KBM-7 (cell line): ENCODE results near the gene SH3BGRL3.
A peak's percentile ranks its signal among the peaks of the same experiment; 100 is the strongest.
"Not testable (repeated sequence)": the region's sequence is repeated elsewhere in the genome, so short reads cannot be mapped to it uniquely, and the experiment has no call there.

Experiments
- DNase-seq: peaks from one replicate; pipeline ENCODE4 v3.0.0-alpha.2; 2015
- in situ Hi-C: fragments of 300-500 bp; cut with MboI; formaldehyde crosslinking; loops from 2 replicates; pipeline ENCODE4 v1.14.3; 2020; ENCODE audit warnings: low sequenced_read_pairs, low pct_unique_long_range_greater_than_20kb, mixed read lengths

SH3BGRL3 gene

GRCh38 chr1:26279456-26280332, at the start of gene SH3BGRL3:
SH3BGRL3 (plus strand) TSS chr1:26280086; CDS start chr1:26280156, 70 bp downstream.
- DNase-seq, result peak; percentile 91
- in situ Hi-C loops, result no loop called here

GRCh38 chr1:26230682-26231081, 49.2 kb upstream of the SH3BGRL3 start:
- in situ Hi-C loops, result not testable (repeated sequence)
- DNase-seq, result peak; percentile 22

- in situ Hi-C loops, result no loop called here
- DNase-seq, result peak; percentile 99
Observed at GRCh38 chr1:26233903-26234643, 45.8 kb upstream of the SH3BGRL3 start, which contains the start of gene CEP85. CEP85 (plus strand) TSS chr1:26234200; CDS start chr1:26239784, 5,584 bp downstream.

- in situ Hi-C loops, result no loop called here
- peak; percentile 58 for DNase-seq
Observed at GRCh38 chr1:26234644-26235370, 45.1 kb upstream of the SH3BGRL3 start.

- peak; percentile 39 for DNase-seq
- in situ Hi-C loops, result no loop called here
Observed at GRCh38 chr1:26237230-26237966, 42.5 kb upstream of the SH3BGRL3 start.

- no peak for DNase-seq
- in situ Hi-C loops, result no loop called here
Observed at GRCh38 chr1:26239936-26240335, 40.0 kb upstream of the SH3BGRL3 start.

DNA sequence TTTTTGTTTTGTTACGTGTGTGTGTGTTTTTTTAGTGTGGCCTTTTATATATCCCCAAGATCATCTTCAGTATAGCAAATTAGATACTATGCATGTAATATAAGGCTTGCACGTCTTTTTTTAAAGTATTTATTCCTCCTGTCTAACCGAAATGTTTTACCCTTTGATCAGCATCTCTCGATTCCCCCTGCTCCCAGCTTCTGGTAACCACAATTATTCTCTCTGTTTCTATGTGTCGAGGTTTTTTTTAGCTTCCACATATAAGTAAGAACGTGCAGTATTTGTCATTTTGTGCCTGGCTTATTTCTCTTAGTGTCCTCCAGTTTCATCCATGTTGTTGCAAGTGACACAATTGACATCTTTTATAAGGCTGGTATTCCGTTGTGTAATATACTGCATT, 27.2 kb upstream of the SH3BGRL3 start:
- DNase-seq, result no peak
- in situ Hi-C loops, result no loop called here

GRCh38 chr1:26254404-26254803, 25.5 kb upstream of the SH3BGRL3 start:
- in situ Hi-C loops, result no loop called here
- no peak for DNase-seq

DNA sequence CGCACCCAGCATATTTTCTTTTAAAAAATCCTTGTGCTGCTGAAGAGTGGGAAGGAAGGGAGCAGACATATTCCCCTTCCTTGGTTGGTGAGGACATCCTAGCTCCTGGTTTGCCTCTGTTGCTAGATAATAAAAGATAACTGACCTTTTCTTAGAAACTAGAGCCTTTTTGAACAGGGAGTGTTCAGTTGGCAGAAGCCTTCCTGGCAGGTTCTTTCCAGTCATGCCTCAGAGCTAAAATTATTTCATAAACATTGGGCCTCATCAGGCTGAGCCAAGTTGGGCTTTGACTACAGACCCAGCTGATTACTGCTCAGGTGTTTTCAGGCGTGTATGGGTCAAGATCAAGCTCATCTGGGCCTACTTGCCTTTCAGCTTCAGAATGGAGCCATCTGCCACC, 22.7 kb upstream of the SH3BGRL3 start:
- in situ Hi-C loops, result no loop called here
- DNase-seq, result no peak

- DNase-seq, result no peak
- in situ Hi-C loops, result no loop called here
Observed at GRCh38 chr1:26259005-26259404, 20.9 kb upstream of the SH3BGRL3 start.

GRCh38 chr1:26259578-26259977, 20.3 kb upstream of the SH3BGRL3 start:
- DNase-seq, result peak; percentile 58
- in situ Hi-C loops, result no loop called here

GRCh38 chr1:26263212-26263611, 16.7 kb upstream of the SH3BGRL3 start:
- no peak for DNase-seq
- in situ Hi-C loops, result no loop called here

GRCh38 chr1:26265405-26265804, 14.5 kb upstream of the SH3BGRL3 start:
- DNase-seq, result no peak
- in situ Hi-C loops, result no loop called here

GRCh38 chr1:26268290-26269197, 11.3 kb upstream of the SH3BGRL3 start:
- in situ Hi-C loops, result no loop called here
- no peak for DNase-seq

GRCh38 chr1:26269198-26269550, 10.7 kb upstream of the SH3BGRL3 start:
- in situ Hi-C loops, result no loop called here
- DNase-seq, result no peak

- in situ Hi-C loops, result no loop called here
- DNase-seq, result peak; percentile 66
Observed at GRCh38 chr1:26274801-26275425, 5.0 kb upstream of the SH3BGRL3 start.

DNA sequence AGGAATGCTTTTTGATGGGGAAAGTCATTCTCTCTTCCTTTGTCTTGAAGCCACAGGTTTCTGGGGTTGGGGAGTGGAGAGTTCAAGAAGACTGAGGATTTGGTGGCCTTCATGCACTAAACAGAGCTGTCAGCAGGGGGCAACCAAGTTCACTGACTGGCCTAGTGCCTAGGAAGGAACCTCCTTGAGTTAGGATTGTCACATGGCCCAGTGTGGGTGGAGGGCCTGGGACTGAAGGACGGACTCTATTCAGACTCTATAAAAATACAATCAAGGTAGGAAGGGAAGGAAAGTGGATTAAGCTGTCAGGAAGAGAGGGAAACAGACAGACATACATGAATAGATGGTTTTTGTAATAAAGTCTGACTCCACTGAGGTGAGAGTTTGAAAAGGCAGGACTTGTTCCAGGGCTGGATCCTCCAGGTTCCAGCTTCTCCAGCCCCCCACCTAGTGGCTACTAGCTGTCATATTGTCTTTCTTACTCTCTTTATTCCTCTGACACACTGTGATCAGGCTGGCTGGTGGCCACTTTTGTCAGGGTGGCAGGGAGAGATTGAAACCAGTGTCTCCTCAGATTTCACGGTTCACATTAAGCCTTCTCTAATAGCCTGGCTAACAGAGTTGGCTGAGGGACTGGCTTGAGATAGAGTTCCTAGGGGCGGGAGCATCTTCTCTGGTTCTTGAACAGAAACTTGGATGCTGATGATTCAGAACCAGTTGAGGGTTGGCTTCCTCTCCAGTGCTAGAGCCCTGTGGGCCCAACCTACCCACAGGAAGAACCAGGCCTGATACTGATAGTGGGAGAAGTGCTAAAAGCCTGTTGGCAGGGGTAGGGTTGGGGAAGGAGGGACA, 4.1 kb upstream of the SH3BGRL3 start:
- peak; percentile 90 for DNase-seq
- in situ Hi-C loops, result no loop called here
